Inferior parietal cortex (tissue), 1 donor: ENCODE data around the gene DRD4.

Experiments used
- DNase-seq: peaks from one replicate; pipeline ENCODE4 v3.0.0-alpha.2; 2016; ENCODE audit errors: extremely low spot score

Gene DRD4

DNA sequence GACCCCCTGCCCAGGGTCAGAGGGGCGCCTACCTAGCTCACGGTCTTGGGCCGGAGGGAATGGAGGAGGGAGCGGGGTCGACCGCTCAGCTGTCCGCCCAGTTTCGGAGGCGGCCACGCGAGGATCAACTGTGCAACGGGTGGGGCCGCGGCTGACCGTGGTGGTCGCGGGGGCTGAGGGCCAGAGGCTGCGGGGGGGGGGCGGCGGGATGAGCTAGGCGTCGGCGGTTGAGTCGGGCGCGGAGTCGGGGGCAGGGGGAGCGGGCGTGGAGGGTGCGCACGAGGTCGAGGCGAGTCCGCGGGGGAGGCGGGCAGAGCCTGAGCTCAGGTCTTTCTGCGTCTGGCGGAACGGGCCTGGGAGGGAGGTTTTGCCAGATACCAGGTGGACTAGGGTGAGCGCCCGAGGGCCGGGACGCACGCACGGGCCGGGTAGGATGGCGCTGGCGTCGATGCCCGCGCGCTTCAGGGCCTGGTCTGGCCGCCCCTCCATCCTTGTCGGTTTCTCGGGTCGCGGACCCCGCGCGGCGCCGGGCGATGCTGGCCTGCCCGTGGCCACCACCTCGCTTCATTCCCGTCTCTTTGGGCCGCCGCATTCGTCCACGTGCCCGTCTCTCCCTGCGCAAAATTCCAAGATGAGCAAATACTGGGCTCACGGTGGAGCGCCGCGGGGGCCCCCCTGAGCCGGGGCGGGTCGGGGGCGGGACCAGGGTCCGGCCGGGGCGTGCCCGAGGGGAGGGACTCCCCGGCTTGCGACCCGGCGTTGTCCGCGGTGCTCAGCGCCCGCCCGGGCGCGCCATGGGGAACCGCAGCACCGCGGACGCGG, at the start of gene DRD4:
Gene DRD4 (plus strand): TSS at position 759 of the 822 bp plus-strand sequence. CDS start 36 bp downstream, at position 795.
- no peak for DNase-seq

DNA sequence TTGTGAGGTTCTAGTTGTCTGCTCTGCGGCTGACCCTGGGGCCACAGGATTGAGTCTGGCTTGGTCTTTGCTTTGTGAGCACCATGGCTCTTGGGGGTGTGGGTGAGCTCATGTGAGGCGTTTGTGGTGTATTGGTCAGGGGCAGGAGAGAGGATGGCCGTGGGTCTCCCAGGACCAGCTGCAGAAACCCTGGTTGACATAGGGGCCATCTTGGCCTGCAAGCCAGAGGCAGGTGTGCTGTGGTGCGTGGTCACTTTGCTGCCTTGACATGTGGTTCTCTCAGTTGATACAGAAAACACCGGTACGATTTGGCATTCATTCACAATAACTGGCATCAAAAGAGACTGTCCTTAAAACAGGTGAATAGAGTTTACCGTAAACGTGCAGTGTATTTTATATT, 49.5 kb upstream of the DRD4 start:
- no peak for DNase-seq

DNA sequence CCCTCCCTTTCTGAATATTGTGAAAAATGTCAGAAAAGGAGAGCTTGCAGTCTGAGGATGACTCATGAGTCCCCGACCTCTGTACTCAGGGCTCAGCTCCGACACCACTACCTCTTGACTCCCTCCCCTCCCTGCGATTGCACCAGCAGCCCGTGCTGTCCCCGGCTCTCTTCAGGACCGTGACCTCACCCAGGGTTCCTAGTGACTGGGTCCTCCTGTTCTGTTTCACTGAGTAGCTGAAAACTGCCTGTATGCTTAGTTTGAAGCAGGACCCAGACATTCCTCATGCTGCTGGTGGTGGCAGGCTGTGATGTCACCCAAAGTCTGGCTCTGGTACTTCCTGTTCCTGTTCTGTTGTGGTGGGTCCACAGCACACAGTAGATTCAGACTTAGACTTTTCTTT, 49.1 kb upstream of the DRD4 start:
- no peak for DNase-seq

DNA sequence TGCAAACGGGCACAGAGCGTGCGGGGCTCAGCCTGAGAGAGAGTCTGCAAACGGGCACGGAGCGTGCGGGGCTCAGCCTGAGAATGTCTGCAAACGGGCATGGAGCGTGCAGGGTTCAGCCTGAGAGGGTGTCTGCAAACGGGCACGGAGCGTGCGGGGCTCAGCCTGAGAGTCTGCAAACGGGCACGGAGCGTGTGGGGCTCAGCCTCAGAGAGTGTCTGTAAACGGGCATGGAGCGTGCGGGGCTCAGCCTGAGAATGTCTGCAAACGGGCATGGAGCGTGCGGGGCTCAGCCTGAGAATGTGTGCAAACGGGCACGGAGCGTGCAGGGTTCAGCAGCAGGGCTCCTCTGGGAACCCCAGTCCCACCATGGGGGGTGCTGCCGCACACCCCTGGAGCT, 47.3 kb upstream of the DRD4 start:
- DNase-seq, result no peak

DNA sequence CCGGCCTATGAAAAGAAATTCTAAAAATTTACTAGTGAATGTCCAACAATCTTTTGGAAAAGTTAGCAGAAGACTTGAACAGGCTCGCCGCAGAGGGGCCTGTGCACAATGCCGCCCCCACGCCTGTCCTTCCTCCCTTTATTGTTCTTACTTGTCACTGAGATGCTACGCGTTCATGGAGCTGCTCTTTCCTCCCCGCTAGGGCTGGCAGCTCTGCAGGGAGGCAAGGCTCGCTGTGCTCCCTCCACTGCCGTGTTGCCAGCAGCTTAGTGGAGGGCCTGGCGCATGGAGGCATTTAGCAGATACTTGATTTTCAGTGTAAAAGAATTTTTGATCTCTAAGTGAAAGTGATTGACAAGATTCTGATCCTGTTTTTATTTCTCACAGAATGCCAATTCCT, 46.1 kb upstream of the DRD4 start:
- no peak for DNase-seq

DNA sequence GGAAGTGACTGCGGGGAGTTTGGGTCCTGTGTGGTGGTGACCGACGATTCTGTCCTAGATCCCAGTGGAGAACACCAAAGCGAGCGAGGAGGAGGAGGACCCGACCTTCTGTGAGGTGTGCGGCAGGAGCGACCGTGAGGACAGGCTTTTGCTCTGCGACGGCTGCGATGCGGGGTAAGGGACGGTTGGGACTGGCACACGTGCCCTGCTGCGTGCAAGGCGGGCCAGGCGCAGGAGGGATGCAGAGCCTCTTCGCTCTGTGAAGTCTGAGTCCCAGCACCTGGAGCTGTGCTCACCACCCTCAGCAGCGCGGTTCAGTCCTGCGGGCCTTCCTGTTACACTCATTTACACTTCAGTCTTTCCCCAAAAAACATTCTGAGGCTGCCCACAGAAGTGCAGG, 44.6 kb upstream of the DRD4 start:
- no peak for DNase-seq

DNA sequence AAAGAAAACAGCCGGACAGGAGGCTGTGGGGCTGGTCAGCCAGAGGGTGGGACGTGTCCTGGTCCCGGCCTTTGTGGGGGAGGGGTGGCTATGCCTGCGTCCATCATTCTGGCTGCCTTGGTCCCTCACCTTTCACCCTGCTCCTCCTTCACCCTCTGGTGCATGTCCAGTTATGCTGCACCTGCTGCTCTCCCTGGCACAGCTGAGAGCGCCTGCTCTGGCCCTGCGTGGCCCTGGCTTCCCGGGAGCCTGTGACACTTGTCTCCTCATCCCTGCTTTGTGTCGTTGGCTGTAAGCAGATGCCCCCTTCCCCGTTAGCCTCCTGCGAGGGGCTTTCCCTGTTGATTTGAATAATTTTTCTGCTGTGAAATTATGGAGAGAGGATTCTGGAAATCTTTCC, 44.2 kb upstream of the DRD4 start:
- no peak for DNase-seq

DNA sequence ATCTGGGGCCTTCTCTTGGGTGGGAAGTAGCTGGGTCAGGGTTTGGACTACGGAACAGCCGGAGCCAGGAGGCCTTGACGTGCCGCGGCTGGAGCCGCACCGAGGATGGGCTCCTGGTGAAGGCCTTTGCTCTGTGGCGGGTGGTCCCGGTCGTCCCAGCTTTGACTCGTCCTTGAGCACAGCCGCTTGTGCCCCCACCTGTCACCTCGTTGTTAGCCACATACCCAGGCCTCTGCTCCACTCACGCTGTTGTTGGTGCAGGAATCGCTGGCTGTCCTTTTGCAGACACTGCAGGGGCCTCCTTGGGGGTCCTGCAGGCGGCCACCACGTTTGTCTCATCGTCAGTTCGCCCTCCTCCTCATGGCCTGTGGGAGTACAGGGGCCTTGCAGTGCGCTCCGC, 43.7 kb upstream of the DRD4 start:
- no peak for DNase-seq

DNA sequence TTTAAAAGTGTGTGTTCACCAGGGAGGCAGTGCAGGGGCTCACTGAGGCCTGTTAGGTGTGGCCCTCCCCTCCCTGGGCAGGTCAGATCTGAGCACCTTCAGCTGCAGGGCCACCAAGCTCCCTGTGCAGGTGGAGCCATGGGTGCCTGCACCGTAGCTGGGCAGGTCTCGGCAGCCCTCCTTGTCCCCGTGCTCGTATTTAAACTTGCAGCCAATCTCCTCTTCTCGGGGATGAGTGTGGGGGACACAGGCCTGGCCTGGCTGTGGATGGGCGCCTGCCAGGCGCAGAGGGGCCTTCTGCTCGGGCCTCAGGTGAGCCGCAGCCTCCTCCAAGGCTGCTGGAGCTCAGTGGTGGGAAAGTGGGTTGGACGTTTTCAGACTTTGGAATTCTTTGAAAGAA, 41.7 kb upstream of the DRD4 start:
- no peak for DNase-seq

DNA sequence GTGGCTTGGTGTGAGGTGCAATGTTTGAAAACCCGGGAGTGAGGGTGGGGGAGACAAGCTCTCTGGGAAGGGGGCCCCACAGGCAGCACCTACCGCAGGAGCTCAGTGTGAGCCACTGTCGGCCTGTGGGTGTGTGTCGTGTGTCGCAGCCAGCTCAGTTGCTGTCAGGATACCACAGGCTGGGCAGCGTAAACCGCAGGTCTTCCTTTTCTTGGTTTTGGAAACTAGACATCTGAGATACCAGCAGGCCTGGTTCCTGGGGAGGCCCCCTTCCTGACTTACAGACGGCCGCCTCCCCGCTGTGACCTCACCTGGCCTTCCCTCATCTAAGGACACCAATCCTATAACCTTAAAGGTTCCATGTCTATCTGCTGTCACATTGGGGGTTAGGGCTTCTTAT, 40.7 kb upstream of the DRD4 start:
- DNase-seq, result no peak

DNA sequence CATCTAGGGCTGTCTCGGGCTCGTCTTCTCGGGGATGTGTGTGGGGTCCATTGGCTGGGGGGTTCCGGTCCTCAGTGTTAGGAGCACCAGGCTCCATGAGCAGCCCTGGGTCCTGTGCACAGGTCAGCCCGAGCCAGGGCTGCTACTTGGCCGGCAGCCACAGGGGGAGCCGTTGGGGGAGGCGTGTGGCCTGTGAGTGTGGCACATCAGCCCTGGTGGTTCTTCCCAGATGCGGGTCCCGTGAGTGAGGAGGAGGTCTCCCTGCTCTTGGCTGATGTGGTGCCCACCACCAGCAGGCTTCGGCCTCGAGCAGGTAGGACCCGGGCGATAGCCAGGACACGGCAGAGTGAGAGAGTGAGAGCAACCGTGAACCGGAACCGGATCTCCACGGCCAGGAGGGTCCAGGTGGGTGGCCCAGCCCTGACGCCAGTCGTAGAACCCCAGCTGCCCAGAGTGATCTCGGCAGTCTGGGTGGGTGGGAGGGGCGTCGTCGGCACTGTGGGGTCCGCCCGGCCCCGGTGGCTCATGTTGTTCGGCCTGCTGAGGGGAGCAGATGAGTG, 39.8 kb upstream of the DRD4 start:
- DNase-seq, result no peak

DNA sequence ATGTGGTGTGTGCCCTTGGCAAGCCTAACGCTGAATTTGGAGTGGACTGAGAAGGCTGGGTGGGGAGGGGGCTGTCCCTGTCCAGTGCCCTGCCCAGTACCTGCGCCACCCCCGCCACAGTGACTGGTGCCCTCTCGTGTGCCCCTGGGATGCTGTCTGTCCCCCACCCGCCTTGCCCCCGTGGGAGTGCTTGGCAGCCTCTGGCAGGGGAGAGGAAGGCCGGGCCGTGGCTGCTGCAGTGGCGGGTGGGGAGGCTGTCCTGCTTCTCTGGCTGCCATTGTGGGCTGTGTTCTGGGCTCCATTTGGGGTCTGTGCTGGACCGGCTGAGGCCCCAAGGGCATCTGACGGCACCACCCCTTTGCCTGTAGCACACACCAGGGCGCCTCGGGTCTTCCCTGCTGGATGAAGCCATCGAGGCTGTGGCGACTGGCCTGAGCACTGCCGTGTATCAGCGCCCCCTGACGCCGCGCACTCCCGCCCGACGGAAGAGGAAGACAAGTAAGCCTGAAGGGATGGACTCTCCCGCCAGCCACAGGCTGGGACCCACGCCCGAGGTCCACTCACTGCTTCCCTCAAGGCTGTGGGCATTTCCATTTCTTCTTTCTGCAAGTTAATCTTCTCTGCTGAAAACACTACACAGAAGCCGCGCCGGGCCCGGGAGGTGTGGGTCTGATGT, 38.9 kb upstream of the DRD4 start:
- DNase-seq, result no peak

DNA sequence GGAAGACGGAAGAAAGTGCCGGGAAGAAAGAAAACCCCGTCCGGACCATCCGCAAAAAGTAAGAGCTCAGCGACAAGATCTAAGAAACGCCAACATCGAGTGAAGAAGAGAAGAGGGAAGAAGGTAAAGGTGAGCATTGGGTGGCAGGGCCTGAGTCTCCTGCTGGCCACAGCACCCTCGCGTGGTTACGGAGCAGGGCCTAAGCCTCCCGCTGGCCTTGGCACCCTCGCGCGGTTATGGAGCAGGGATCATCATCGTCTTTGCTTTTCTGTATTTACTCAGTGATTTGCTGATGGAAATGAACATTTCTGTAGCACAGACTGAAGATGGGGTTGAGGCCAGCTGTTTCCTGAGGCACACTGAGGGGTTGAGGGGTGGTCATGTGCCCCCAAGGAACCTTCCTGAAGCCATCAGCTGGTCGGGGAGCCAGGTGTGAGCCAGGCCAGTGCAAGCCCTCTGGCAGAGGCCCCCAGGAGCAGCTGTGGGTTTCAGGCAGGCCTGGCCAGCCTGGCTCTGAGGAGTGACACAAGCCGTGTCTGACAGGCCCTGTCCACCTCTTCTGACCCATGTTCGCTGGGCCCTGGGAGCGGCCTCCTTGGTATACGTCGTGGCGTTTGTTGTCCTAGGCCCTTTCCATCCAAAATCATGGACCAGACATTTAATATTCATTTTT, 35.4 kb upstream of the DRD4 start:
- no peak for DNase-seq

DNA sequence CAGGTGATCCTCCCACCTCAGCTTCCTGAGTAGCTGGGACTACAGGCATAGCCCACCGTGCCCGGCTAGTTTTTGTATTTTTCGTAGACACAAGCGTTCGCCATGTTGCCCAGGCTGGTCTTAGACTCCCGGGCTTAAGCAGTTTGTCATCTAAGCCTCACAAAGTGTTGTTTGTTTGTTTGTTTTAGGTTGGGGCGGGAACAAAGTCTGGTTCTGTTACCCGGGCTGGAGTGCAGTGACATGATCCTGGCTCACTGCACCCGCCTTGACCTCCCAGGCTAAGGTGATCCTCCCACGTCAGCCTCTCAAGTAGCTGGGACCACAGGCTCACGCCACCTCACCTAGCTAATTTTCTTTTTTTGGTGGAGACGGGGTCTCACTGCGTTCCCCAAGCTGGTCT, 33.9 kb upstream of the DRD4 start:
- DNase-seq, result no peak

DNA sequence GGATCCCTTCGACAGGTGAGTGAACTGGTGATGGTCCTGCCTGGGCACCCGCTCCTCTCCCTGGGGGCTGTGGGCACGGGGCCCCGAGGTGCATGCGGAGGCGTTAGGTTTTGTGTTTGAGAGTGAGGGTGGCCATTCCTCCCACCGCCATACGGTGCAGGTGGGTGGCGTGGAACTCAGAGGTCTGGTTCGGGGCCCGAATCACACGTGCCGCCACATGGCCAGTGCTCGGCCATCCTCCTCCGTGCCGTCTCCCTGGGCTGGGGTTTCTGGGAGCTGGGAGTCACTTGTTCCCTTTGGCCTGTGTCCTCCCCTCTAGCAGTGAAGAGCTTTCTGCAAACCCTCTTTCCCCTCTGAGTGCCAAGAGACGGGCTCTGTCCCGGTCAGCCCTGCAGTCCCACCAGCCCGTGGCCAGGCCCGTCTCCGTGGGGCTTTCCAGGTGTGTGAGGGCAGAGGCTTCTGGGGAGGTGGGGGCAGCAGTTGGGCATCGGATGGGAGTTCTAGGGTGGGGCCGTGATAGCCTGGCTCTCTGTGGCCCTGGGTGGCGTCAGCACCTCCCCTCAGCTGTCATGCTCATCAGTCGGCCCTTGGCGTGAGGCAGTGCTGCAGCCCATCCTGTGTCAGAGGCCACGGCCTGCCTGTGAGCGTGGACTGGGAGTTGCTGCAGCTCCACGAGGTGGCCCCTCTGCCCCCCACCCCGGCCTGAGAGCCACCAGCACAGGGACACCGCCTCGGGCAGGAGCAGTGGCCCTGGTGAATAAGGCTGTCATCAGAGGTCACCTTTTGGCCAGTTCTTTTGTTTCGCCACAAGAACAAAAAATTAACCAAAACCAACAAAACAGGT, 31.6 kb upstream of the DRD4 start:
- DNase-seq, result no peak

DNA sequence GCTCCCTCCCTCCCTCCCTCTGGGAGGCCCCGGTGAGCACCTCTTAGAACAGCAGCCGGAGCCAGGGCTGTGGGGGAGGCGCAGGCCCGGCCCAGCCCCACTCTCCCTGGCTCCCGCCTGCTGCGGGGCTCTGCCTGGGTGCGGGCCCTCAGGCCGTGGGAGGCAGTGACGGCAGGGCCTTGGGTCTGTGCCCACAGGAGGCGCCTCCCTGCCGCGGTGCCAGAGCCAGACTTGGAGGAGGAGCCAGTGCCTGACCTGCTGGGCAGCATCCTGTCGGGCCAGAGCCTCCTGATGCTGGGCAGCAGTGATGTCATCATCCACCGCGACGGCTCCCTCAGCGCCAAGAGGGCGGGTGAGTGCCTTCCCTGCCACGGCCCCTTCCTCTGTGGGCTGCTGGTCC, 30.8 kb upstream of the DRD4 start:
- DNase-seq, result no peak

DNA sequence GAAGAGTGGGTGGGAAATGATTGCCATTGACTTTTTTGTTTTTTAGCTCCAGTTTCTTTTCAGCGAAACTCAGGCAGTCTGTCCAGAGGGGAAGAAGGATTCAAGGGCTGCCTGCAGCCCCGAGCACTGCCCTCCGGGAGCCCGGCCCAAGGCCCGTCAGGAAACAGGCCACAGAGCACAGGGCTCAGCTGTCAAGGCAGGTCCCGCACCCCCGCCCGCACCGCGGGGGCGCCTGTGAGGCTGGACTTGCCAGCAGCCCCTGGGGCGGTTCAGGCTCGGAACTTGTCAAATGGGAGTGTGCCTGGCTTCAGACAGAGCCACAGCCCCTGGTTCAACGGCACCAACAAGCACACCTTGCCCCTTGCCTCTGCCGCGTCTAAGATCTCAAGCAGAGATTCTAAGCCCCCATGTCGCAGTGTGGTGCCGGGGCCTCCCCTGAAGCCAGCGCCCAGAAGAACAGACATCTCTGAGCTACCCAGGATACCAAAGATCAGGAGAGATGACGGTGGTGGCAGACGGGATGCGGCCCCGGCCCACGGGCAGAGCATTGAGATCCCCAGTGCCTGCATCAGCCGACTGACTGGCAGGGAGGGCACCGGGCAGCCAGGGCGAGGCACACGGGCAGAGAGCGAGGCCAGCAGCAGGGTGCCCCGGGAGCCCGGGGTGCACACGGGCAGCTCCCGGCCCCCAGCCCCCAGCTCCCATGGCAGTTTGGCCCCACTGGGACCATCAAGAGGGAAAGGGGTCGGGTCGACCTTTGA, 29.9 kb upstream of the DRD4 start:
- no peak for DNase-seq

DNA sequence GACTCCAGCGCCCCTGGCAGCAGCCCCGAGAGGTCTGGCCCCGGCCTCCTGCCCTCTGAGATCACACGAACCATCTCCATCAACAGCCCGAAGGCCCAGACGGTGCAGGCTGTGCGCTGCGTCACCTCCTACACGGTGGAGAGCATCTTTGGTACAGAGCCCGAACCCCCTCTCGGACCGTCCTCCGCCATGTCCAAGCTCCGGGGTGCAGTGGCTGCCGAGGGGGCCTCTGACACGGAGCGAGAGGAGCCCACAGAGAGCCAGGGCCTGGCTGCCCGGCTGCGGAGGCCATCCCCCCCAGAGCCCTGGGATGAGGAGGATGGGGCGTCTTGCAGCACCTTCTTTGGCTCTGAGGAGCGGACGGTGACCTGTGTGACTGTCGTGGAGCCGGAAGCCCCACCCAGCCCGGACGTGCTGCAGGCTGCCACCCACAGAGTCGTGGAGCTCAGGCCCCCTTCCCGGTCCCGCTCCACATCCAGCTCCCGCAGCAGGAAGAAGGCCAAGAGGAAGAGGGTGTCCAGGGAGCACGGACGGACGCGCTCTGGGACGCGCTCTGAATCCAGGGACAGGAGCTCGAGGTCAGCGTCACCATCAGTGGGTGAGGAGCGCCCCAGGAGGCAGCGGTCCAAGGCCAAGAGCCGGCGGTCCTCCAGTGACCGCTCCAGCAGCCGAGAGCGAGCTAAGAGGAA, 29.0 kb upstream of the DRD4 start:
- no peak for DNase-seq

DNA sequence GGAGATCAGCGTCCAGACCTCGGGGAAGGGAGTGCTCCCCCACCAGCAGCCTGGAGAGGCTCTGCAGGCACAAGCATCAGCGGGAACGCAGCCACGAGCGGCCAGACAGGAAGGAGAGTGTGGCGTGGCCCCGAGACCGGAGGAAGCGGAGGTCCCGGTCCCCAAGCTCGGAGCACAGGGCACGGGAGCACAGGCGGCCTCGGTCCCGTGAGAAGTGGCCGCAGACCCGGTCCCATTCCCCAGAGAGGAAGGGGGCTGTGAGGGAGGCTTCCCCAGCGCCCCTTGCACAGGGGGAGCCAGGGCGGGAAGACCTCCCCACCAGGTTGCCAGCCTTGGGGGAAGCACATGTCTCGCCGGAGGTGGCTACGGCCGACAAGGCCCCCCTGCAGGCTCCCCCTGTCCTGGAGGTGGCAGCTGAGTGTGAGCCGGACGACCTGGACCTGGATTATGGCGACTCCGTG, 28.2 kb upstream of the DRD4 start:
- DNase-seq, result no peak

DNA sequence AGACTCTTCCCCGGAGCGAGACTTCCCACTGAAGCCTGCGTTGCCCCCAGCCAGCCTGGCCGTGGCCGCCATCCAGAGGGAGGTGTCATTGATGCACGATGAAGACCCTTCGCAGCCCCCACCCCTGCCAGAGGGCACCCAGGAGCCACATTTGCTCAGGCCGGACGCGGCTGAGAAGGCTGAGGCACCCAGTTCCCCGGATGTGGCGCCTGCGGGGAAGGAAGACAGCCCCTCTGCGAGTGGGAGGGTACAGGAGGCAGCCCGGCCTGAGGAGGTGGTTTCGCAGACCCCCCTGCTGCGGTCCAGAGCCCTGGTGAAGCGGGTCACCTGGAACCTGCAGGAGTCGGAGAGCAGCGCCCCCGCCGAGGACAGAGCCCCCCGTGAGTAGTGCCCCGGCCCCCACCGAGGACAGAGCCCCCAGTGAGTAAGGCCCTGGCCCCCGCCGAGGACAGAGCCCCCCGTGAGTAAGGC, 27.7 kb upstream of the DRD4 start:
- DNase-seq, result no peak
